HepG2 (cell line): ENCODE measurements around the gene C3orf80. TPM values are rescaled to one million over a fixed set of nuclear protein-coding genes. Genes with fewer than 3 reads are reported as not detected.

ENCODE experiments used
- ATAC-seq: fragments of 200-7000 bp; cut with Tn5 transposase; 3 replicates; pipeline ENCODE4 v1.9.1; 2020; ENCODE audit warnings: mild to moderate bottlenecking, moderate library complexity
- BruUV-seq: library from RNA; stranded (reverse); fragments of 400-500 nt; replicated peaks from 2 replicates; lab custom pipeline; 2021; lab: Mats Ljungman, UMichigan
- CTCF ChIA-PET: fragments of 300-600 bp; formaldehyde crosslinking; extraction: SDS; loops from one replicate; lab custom pipeline; 2021; ENCODE audit warnings: low total read pairs, inconsistent platforms, low intra/inter-chr PET ratio; lab: Yijun Ruan, JAX
- POLR2A ChIA-PET: fragments of 350-600 bp; sonication (Branson Sonifier 250); formaldehyde crosslinking; loops from one replicate; lab custom pipeline; 2020; ENCODE audit warnings: antibody characterized with exemption, inconsistent platforms; lab: Yijun Ruan, JAX
- DNase-seq: peaks from one replicate; pipeline ENCODE4 v3.0.0-alpha.2; 2015; ENCODE audit warnings: low spot score
- FAIRE-seq: peaks from 3 replicates; lab custom pipeline; 2011; peaks lifted over from hg19 to GRCh38; lab: Jason Lieb, UNC
- H2AFZ ChIP-seq: one replicate; pipeline ENCODE4 v1.6.1; 2011; ENCODE audit warnings: low read length, inconsistent platforms
- H3K27ac ChIP-seq: fragments of 300-600 bp; 3 replicates; pipeline ENCODE4 v1.8.0; 2011; ENCODE audit warnings: mixed run types, mild to moderate bottlenecking, mixed read lengths, low read length, inconsistent platforms; ENCODE audit not compliant: insufficient read depth; ENCODE audit errors: extremely low read length
- H3K27me3 ChIP-seq, 2 experiments: fragments of 200-600 bp in 1 of 2; 2 replicates in 1 of 2; 3 replicates in 1 of 2; pipeline versions ENCODE4 v1.6.0 to v1.8.0; 2011; ENCODE audit warnings: low read length in 2 of 2, mild to moderate bottlenecking in 2 of 2, moderate library complexity in 2 of 2, inconsistent platforms in 1 of 2; ENCODE audit not compliant: insufficient read depth in 2 of 2, control insufficient read depth in 1 of 2
- H3K36me3 ChIP-seq, 2 experiments: fragments of 200-600 bp in 1 of 2; replicated peaks in 1 of 2; 2 replicates in 1 of 2; 3 replicates in 1 of 2; pipeline versions ENCODE4 v1.5.1 to v1.8.0; 2011; ENCODE audit warnings: low read length in 2 of 2, inconsistent platforms in 1 of 2; ENCODE audit not compliant: insufficient read depth in 2 of 2, control insufficient read depth in 1 of 2
- H3K4me1 ChIP-seq: 2 replicates; pipeline ENCODE4 v1.5.1; 2012; ENCODE audit warnings: low read length, inconsistent platforms; ENCODE audit not compliant: insufficient read depth
- H3K4me2 ChIP-seq: 2 replicates; pipeline ENCODE4 v1.6.0; 2011; ENCODE audit warnings: low read depth, low read length, inconsistent platforms
- H3K4me3 ChIP-seq, 3 experiments: fragments of 200-600 bp in 1 of 3; sonication (generic), shearing (Covaris generic) in 1 of 3; replicated peaks in 1 of 3; 2 replicates each; pipeline ENCODE4 v1.5.1; 2011 to 2016; ENCODE audit warnings: low read length in 3 of 3, inconsistent platforms in 2 of 3, low read depth in 2 of 3, mild to moderate bottlenecking in 2 of 3, control low read depth in 1 of 3, mixed read lengths in 1 of 3; ENCODE audit not compliant: insufficient read depth in 1 of 3
- H3K79me2 ChIP-seq: one replicate; pipeline ENCODE4 v1.6.1; 2011; ENCODE audit warnings: low read length, inconsistent platforms; ENCODE audit not compliant: insufficient read depth
- H3K9ac ChIP-seq: 2 replicates; pipeline ENCODE4 v1.6.0; 2011; ENCODE audit warnings: mild to moderate bottlenecking, low read depth, low read length, inconsistent platforms; ENCODE audit not compliant: insufficient read depth
- H3K9me3 ChIP-seq: 2 replicates; pipeline ENCODE4 v1.5.1; 2012; ENCODE audit warnings: mild to moderate bottlenecking, low read length
- H4K20me1 ChIP-seq: 2 replicates; pipeline ENCODE4 v1.6.0; 2011; ENCODE audit warnings: inconsistent platforms, mild to moderate bottlenecking, low read length, moderate library complexity; ENCODE audit not compliant: insufficient read depth
- AHDC1 ChIP-seq: sonication (generic); formaldehyde crosslinking; IDR thresholded peaks from 2 replicates; pipeline ENCODE4 v1.5.1; 2020; ENCODE audit warnings: mild to moderate bottlenecking, missing genetic modification reagents, borderline replicate concordance
- BHLHE40 ChIP-seq: IDR thresholded peaks from 2 replicates; pipeline ENCODE4 v1.6.1; 2011; ENCODE audit warnings: low read length, improper control_type of control experiment
- FOXP4 ChIP-seq: sonication (generic); formaldehyde crosslinking; IDR thresholded peaks from 2 replicates; pipeline ENCODE4 v1.4.0; 2020; ENCODE audit warnings: missing genetic modification reagents
- MBD4 ChIP-seq: IDR thresholded peaks from 2 replicates; pipeline ENCODE4 v1.6.1; 2012; ENCODE audit warnings: low read length, inconsistent platforms, borderline replicate concordance
- TBX2 ChIP-seq: sonication (generic); formaldehyde crosslinking; IDR thresholded peaks from 2 replicates; pipeline ENCODE4 v1.5.0; 2020; ENCODE audit warnings: missing genetic modification reagents, mild to moderate bottlenecking, borderline replicate concordance
- ZFY ChIP-seq: sonication (generic); formaldehyde crosslinking; IDR thresholded peaks from 2 replicates; pipeline ENCODE4 v1.4.0; 2020; ENCODE audit warnings: missing genetic modification reagents
- ZNF672 ChIP-seq: sonication (generic); formaldehyde crosslinking; IDR thresholded peaks from 2 replicates; pipeline ENCODE4 v1.8.1; 2022; ENCODE audit warnings: missing genetic modification reagents
- ZNF800 ChIP-seq: sonication (generic); formaldehyde crosslinking; IDR thresholded peaks from 2 replicates; pipeline ENCODE4 v1.4.0; 2020; ENCODE audit warnings: missing genetic modification reagents
- WGBS: methylation state at CpG from one replicate; pipeline ENCODE4 v1.1.6; 2017; ENCODE audit warnings: low lambda C conversion rate; 5-methylcytosine and 5-hydroxymethylcytosine counted together
- in situ Hi-C: cut with HindIII; loops from 2 replicates; pipeline ENCODE4 v1.10.0; 2017; ENCODE audit warnings: low pct_unique_long_range_greater_than_20kb; ENCODE audit not compliant: extremely low pct_ligation_motif_present
- intact Hi-C: fragments of 100-400 bp; cut with micrococcal nuclease; formaldehyde crosslinking; loops from one replicate; pipeline ENCODE4 v1.10.0; 2022; ENCODE audit not compliant: unreplicated experiment
- polyA plus RNA-seq, 8 experiments: library from polyadenylated mRNA; depleted of rRNA in 3 of 8; stranded (reverse) in 7 of 8; unstranded in 1 of 8; fragments of >200 nt; fragmentation: Illumina TruSeq in 4 of 8; extraction: Trizol in 4 of 8; gene quantifications; 2 replicates each; pipeline versions ENCODE4 v1.2.1 to v1.2.3, GENCODE V29; 2011 to 2016; ENCODE audit warnings: low read depth in 4 of 8, missing spikeins in 1 of 8, mixed read lengths in 1 of 8; ENCODE audit not compliant: insufficient read depth in 1 of 8
- total RNA-seq, 5 experiments: library from RNA; depleted of rRNA; stranded (reverse); fragments of >200 nt; fragmentation: Illumina TruSeq; extraction: Trizol; gene quantifications; 2 replicates each; pipeline ENCODE4 v1.2.3, GENCODE V29; 2016; ENCODE audit warnings: low read depth in 1 of 5

C3orf80 gene
- total and polyA plus RNA-seq, 2 of the 13 experiments (the other 11 are each of a cell fraction or from before 2014, with no cell fraction given), result 0.03 to 0.04 TPM

DNA sequence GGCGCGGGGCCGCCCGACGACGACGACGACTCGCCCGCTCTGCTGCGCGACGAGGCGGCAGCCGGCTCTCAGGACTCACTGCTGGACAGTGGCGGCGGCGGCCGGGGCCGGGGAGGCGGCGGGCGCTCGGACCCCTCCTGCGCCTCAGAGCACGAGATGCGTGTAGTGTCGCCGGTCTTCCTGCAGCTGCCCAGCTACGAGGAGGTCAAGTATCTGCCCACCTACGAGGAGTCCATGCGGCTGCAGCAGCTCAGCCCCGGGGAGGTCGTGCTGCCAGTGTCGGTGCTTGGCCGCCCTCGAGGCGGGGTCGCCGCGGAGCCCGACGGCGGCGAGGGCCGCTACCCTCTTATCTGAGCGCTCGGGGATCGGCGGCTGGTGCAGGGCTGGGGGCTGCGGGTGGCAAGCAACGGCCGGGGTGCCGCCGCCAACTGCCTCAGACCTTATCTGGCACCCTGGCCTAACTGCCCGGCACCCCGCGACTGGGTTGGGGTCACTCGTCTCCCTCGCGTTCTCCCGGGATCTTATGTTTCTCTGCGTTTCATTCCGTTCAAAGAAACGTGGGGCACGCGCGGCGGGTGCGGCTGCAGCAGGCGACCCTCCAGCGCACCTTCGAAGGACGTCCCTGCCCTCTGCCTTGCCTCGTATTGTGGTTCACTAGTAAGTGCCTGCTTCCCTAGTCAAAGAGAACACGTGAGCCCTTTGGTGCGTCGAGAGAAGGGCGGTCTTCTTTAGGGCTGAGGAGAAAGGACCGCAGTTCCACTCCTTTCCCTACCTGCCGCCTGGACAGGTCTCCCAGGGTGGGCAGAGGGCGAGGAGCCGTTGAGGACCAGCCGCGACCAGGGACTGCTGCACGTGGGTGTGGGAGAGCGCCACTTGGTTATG lies 1.0 kb downstream of the C3orf80 start (continued):
- TF ChIP-seq ZNF800 (CRISPR knock-in tag), result no peak

DNA sequence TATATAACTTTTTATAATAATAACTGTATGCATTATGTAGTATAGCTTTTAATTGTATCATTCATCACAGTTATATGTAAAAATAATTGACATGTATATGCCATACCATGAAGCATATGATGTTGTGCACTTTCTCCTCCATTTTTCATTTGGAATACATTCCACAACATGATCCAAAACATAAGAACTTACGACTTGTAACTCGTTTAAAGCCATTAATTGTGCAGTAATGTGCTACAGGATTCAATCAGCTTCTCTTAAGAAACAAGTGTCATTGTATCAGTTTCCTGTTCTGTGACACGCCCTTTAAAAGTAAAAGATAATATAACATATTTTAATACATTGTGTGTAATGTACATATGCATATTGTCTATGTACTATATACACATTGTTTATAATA lies 2.2 kb downstream of the C3orf80 start:
- 46% methylated on average over 3 of the region's 3 CpGs for WGBS
- intact Hi-C loops, result loop anchor here (5.0 kb wide), 3 partner anchors 105 to 195 kb away; no protein-coding TSS in a partner anchor
- TF ChIP-seq ZFY (CRISPR knock-in tag), result no peak
- TF ChIP-seq ZNF672 (CRISPR knock-in tag), result no peak
- TF ChIP-seq TBX2 (CRISPR knock-in tag), result no peak
- TF ChIP-seq FOXP4 (CRISPR knock-in tag), result no peak
- no peak for TF ChIP-seq BHLHE40
- no peak for TF ChIP-seq MBD4
- TF ChIP-seq AHDC1 (CRISPR knock-in tag), result no peak

More for the DNA sequence above, 2.2 kb downstream of the C3orf80 start:
- peaks cover 13% of the 10 kb centered on the region for H3K4me1 ChIP-seq
- ChIA-PET CTCF (interaction anchor here (0.6 kb wide), 1 partner anchor 272 kb away, joined by 3 read pairs; no protein-coding TSS in a partner anchor), POLR2A (no interaction called here)
- no peaks in the 10 kb centered on the region for H3K36me3 ChIP-seq
- H3K9ac ChIP-seq, result no peak overlapping the region
- no TSS peak for BruUV-seq
- ATAC-seq (no peak), DNase-seq (no peak), FAIRE-seq (no peak)
- H2AFZ ChIP-seq, result no peak overlapping the region
- H3K4me3 ChIP-seq, result no peak overlapping the region
- in situ Hi-C loops, result no loop called here
- no peaks in the 10 kb centered on the region for H3K9me3 ChIP-seq
- no peak overlapping the region for H3K27ac ChIP-seq
- H3K27me3 ChIP-seq, result peaks cover 8 to 28% of the 10 kb centered on the region in 2 experiments
- no peaks in the 10 kb centered on the region for H4K20me1 ChIP-seq
- H3K4me2 ChIP-seq, result no peak overlapping the region
- H3K79me2 ChIP-seq, result no peaks in the 10 kb centered on the region
